ENCODE measurements around the gene VANGL2.

DNA sequence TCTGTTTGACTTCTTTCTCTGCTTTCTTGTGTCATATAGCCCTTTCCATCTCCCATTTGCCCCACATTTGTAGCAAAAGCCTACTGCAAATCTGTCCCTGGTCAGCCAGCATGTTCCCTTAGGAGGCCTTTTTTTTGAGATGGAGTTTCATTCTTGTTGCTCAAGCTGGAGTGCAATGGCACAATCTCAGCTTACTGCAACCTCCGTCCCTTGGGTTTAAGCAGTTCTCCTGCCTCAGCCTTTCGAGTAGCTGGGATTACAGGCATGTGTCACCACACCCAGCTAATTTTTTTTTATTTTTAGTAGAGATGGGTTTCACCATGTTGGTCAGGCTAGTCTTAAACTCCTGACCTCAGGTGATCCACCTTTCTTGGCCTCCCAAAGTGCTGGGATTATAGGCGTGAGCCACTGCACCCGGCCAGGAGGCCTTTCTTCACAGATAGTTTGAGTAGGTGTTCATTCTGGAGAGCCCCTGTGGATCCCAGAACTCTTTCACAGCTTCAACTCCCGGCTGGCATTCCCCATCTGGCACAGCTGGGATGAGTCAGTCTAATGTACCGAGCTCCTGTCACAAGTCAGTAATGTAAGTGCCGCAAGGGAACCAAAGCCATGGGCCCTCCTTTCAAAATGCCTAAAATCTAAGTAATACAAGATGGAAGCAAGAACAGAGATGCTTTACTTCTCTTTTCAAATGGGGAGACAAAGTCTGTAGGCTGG lies 42.9 kb upstream of the VANGL2 start:
- TF ChIP-seq TAF1 (IDR thresholded peaks at IDR 0.05; ENCODE audit: low read depth, low read length) (no peak), POLR2A (IDR thresholded peaks at IDR 0.05; ENCODE audit: low read depth, low read length) (no peak), PAX5 (IDR thresholded peaks at IDR 0.05; ENCODE audit: insufficient read depth, low read length, severe bottlenecking) (no peak), POLR2AphosphoS5 (IDR thresholded peaks at IDR 0.05; ENCODE audit: low read depth, low read length) (no peak), SPI1 (IDR thresholded peaks at IDR 0.05; ENCODE audit: low read depth, low read length) (no peak), POU2F2 (IDR thresholded peaks at IDR 0.05; ENCODE audit: low read depth, low read length) (no peak)

Measured in GM12891 (cell line).